Right lobe of liver (tissue), 4 donors: ENCODE measurements around the gene GPRC6A.

Experiments used
- CTCF ChIP-seq, 4 donors: fragments of 200-600 bp in 3 of 4; fragments of 450-650 bp in 1 of 4; IDR thresholded peaks; one replicate each; pipeline versions ENCODE4 v1.5.1 to v1.8.0; 2016 to 2022; ENCODE audit warnings: antibody characterized with exemption in 4 of 4, mild to moderate bottlenecking in 2 of 4
- POLR2A ChIP-seq: fragments of 450-650 bp; IDR thresholded peaks from one replicate; pipeline ENCODE4 v1.6.1; 2017; ENCODE audit warnings: antibody characterized with exemption, mild to moderate bottlenecking
- donor health status: DM: no; HTN: no; CAD: no.
- donor health status: DM: no; HTN: no; CAD: no.
- donor health status: DM: no; HTN: yes; CAD: no.

- no peak for TF ChIP-seq CTCF (IDR thresholded peaks at IDR 0.05)
- no peak for TF ChIP-seq POLR2A
Measured at GRCh38 chr6:116872771-116873170, 43.9 kb upstream of the GPRC6A start.
